G401 (cell line): Measurements from ENCODE around the gene ITSN1. TPM values are rescaled to one million over a fixed set of nuclear protein-coding genes. Genes with fewer than 3 reads are reported as not detected.

ENCODE experiments used
- DNase-seq: peaks from one replicate; pipeline ENCODE4 v3.0.0-alpha.2; 2015; ENCODE audit warnings: low spot score
- in situ Hi-C: cut with HindIII; loops from 2 replicates; pipeline ENCODE4 v1.10.0; 2016; ENCODE audit warnings: low sequenced_read_pairs, mixed read lengths
- total RNA-seq: library from RNA; depleted of rRNA; stranded (reverse); fragments of >200 nt; shearing (Covaris generic); gene quantifications from 2 replicates; pipeline ENCODE4 v1.2.3, GENCODE V29; 2014

Gene ITSN1
- total RNA-seq, 1 experiment from 2014 or later: 64.3 TPM

GRCh38 chr21:33932731-33933130 is 290.4 kb downstream of the ITSN1 start:
- DNase-seq: no peak
- in situ Hi-C loops: no loop called here

- no peak for DNase-seq
- in situ Hi-C loops: no loop called here
These were observed 294.2 kb downstream of the ITSN1 start for GRCh38 chr21:33936301-33937038.

- in situ Hi-C loops: no loop called here
- DNase-seq: no peak
These were observed 294.8 kb downstream of the ITSN1 start for GRCh38 chr21:33937146-33937545.

DNA sequence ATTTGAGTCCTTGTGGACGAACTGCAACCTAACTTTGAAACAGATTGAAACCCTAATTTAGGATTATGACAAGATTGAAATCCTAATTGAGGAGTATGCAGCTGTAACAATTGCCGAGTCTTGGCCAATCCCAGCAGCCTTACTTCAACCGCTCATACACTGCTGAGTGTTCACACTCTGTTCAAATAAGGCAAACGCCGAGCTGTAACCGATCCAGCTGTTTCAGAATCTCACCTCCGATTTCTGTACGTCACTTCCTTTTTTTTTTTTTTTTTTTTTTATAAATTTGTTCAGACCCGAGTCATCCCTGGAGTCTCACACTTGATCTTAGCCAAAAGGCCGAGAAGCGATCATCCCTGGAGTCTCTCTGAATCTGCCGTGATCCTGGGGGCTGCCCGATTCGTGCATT is 295.6 kb downstream of the ITSN1 start:
- in situ Hi-C loops: no loop called here
- no peak for DNase-seq

DNA sequence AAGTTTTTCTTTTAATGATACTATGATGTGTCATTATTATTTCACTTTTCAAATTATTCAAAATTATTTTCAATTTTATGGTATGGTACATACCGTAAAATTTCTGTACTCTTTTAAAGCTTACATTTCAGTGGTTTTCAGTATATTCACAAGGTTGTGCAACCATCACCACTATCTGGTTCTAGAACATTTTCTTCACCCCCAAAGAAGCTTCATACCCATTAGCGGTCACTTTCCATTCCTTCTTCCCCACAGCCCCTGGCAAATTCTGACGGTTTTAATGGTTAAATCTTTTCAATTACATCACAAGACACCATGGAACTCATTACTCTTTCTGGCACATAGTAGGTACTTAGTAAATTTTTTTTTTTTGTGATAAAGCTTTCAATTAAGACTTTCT is 296.1 kb downstream of the ITSN1 start:
- in situ Hi-C loops: no loop called here
- no peak for DNase-seq

DNA sequence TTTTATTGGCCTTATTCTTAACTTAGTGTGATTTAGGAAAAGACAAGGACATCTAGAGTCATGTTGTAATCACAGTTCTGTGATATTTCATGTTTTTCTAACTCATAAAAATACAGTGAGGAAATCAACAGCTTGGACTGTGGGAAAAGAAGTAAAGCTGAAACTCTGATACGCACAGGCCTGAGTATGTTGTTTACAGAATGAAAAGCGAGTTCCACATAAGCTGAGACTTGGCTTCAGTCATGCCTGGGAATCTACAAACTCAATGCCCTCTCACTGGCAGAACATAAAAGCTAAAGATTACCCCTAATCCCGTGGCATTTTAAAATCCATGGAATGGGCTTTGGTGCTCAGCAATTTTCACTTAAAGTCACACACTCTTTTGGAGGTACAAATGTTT is 296.9 kb downstream of the ITSN1 start:
- in situ Hi-C loops: no loop called here
- DNase-seq: no peak

GRCh38 chr21:33940164-33940880 is 298.0 kb downstream of the ITSN1 start:
- in situ Hi-C loops: no loop called here
- no peak for DNase-seq

DNA sequence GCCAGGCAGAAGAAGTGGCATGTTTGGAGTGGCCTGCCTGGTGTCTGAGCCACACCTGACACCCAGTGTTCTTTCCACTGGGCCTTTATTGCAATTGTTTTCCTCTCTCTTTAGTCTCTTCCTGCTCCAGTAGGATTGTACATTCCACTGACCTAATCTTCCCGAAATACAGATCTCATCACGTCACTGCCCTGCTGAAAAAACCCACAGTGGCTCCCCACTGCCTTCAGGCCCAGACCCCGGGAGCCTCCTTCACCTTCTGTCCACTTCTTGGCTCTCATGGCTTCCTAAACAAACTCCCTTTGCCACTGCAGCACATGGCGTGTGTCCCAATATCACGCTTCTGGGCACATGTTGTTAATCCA is 298.6 kb downstream of the ITSN1 start:
- in situ Hi-C loops: no loop called here
- DNase-seq: no peak

- in situ Hi-C loops: no loop called here
- DNase-seq: no peak
These were observed 300.1 kb downstream of the ITSN1 start for GRCh38 chr21:33942426-33942825.

DNA sequence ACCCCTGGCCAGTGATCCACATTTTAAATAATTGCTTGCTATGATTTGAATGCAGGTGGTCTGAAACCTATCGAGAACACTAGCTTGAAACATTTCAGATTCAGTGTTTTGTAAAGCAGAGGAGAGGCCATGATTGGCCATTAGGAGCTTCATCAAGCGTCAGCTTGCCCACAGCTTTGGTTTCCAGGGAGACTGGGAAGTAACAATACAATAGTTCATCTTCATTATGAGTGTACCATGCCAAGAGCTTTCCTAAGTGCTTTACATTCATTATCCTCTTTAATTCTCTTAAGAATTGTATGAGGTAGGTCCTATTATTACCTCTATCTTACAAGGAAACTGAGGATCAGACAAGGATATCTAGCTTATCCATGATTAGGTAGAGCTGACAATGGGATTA is 301.0 kb downstream of the ITSN1 start:
- no peak for DNase-seq
- in situ Hi-C loops: no loop called here

GRCh38 chr21:33944185-33944763 is 302.0 kb downstream of the ITSN1 start:
- in situ Hi-C loops: no loop called here
- no peak for DNase-seq

- in situ Hi-C loops: no loop called here
- no peak for DNase-seq
These were observed 303.5 kb downstream of the ITSN1 start for GRCh38 chr21:33945652-33946270.

DNA sequence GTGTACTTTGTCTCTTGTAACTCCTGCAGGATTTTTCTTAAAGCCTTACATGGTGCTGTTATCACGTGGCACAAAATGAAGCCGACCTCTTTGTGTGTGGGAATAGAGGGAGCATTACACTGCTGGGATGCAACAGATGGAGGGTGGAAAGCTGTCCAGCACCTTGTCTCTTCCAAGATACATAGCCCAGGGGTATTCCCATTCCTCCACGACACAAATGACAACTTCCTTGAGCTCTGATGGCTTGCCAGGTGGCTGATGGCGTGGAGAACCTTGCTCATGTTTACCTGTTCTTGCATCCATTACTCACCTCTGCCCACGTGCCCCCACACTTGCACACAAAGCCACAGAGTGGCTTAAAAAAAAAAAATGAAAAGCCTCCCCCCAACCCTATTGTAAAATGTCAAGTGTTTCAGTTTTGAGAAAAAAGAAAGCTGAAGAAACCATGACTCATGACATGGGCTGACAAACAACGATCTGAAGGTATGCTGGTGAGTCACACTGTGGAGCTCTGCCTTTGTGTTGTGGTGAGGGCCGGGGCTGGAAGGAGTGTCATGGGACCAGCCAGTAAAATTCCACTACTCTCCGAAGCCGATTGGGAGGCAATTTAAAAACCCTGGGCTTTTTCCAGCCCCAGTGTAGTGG is 305.3 kb downstream of the ITSN1 start:
- in situ Hi-C loops: no loop called here
- peak; percentile 91 for DNase-seq

DNA sequence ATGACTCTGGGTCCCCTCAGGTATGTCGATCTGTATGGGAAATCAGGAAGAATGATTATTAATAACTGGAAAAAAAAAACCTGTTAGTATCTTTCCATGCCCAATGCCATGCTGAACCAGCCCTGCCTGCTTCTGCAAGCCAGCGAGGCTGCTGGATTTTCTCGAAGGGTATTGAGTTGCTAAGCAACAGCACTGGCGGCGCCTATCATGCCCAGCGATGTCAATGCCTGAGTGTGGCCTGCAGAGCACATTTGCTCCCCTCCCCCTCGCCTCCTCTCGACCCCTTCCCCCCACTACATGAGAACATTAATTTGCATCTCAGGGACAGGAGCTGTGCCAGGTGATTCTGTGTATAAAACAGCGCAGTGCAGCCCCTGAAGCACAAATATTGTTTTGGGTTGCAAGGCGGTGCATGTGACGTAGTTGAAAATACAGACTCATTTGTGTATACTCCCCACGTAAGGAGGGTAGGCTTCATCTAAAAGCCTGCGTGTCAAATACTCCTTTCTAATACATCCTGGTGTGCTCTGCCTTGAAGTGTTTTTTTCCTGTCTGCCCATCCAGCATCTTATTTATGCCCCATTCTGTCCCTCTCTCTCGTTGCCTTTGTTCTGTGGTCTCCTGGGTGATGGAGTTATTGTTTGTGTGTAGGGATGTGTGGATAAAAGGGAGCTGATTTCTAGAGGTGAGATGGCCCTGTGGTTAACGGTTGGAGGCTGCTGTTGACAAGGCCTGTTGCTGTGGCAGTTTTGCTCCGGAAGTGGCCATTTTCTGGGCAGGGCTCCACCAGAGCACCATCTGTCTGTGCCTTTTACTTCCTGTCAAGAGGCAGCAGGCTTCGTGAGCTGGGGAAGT is 306.0 kb downstream of the ITSN1 start:
- in situ Hi-C loops: no loop called here

GRCh38 chr21:33948951-33949444 is 306.7 kb downstream of the ITSN1 start:
- no peak for DNase-seq
- in situ Hi-C loops: no loop called here

More for the DNA sequence above, 306.0 kb downstream of the ITSN1 start:
- DNase-seq: peak; percentile 94
